Muscle layer of duodenum (tissue), 2 donors: ENCODE data around the gene CHAMP1.
"Not testable (repeated sequence)": the region's sequence is repeated elsewhere in the genome, so short reads cannot be mapped to it uniquely, and the experiment has no call there.

Experiments used
- H3K27ac ChIP-seq: one replicate; pipeline ENCODE4 v1.7.0; 2013; ENCODE audit warnings: mild to moderate bottlenecking, low read length
- H3K27me3 ChIP-seq: one replicate; pipeline ENCODE4 v1.7.0; 2013; ENCODE audit warnings: low read depth, mild to moderate bottlenecking, control low read depth, low read length
- H3K36me3 ChIP-seq, 2 donors: one replicate each; pipeline ENCODE4 v1.7.0; 2013; ENCODE audit warnings: low read length in 2 of 2, control low read depth in 1 of 2, mild to moderate bottlenecking in 1 of 2; ENCODE audit not compliant: insufficient read depth in 2 of 2, control insufficient read depth in 1 of 2
- H3K4me1 ChIP-seq, 2 donors: one replicate each; pipeline ENCODE4 v1.7.0; 2013; ENCODE audit warnings: low read length in 2 of 2, mild to moderate bottlenecking in 2 of 2, control low read depth in 1 of 2, moderate library complexity in 1 of 2; ENCODE audit not compliant: insufficient read depth in 2 of 2, control insufficient read depth in 1 of 2
- H3K4me3 ChIP-seq, 2 donors: one replicate each; pipeline ENCODE4 v1.7.0; 2013; ENCODE audit warnings: low read length in 2 of 2, low read depth in 1 of 2, mild to moderate bottlenecking in 1 of 2
- H3K9me3 ChIP-seq, 2 donors: one replicate each; pipeline ENCODE4 v1.7.0; 2013; ENCODE audit warnings: low read length in 2 of 2, control low read depth in 1 of 2, mild to moderate bottlenecking in 1 of 2; ENCODE audit not compliant: control insufficient read depth in 1 of 2
- donor health status: healthy.

The CHAMP1 gene

DNA sequence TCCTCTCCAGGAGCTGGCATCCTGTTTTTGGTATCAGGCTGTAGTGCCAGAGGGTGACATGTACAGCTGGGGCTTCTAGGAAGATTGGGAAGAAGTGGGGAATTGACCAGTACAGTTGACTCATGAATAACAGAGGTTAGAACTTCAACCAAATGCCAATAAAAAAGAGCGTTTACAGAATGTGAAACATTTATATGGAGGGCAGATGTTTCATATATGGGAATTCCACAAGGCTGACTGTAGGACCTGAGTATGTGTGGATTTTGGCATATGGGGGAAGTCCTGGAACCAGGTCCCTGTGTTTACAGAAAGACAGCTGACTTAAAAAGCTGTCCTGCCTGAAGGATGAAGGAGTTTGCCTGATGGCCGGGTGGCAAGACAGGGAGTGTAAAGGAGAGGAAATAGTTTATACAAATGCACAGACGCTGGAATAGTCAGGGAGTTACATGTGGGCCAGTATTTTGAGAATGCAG, 5.2 kb downstream of the CHAMP1 start:
- H3K4me3 ChIP-seq: no peak overlapping the region
- peaks cover 22 to 31% of the 10 kb centered on the region in 2 donors for H3K36me3 ChIP-seq
- no peaks in the 10 kb centered on the region for H3K27me3 ChIP-seq
- peaks cover 7 to 34% of the 10 kb centered on the region in 2 donors for H3K4me1 ChIP-seq
- no peaks in the 10 kb centered on the region for H3K9me3 ChIP-seq
- no peak overlapping the region for H3K27ac ChIP-seq

DNA sequence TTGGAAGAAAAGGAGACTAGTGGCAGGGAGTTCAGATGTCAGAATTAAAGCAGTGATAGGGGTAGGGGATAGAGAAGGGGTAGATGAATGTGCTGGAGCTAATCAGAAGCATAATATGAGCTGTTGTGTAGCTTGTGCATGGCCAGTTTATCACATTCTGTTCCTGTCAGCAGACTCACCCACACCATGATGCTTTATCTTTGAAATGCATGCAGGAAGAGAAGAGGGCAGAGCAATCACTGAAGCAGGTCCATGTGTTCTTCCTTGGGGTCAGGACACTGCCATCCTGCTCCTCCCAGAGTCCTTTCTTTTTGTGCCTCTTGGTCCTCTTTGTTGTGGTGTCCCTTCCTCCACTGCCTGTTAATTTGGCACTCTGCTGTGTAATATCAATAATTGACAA, 5.8 kb downstream of the CHAMP1 start:
- Histone ChIP-seq H3K4me1 (peaks cover 6 to 33% of the 10 kb centered on the region in 2 donors), H3K27me3 (no peaks in the 10 kb centered on the region), H3K36me3 (peaks cover 28 to 36% of the 10 kb centered on the region in 2 donors), H3K4me3 (no peak overlapping the region), H3K27ac (no peak overlapping the region), H3K9me3 (no peaks in the 10 kb centered on the region)

DNA sequence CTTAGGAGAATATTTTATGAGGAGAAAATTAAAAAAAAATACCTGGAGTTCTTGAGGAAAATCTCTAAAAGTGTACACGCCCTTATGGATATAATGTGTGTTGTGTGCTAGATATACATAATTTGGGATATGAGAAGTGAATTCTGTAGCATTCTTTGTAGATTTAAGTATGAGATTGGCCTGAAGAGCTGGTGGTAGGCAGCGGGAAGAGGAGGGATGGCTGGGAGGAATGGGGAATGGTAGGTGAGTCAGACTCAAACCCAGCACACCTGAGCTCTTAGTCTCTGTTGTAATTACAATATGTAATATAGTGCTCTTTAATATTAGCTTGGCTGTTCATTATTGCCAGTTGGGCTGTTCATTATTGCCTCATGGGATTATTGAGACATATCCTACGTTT, 7.0 kb downstream of the CHAMP1 start:
- no peaks in the 10 kb centered on the region for H3K9me3 ChIP-seq
- H3K4me1 ChIP-seq: peaks cover 0 to 23% of the 10 kb centered on the region in 2 donors
- no peak overlapping the region for H3K4me3 ChIP-seq
- H3K27me3 ChIP-seq: no peaks in the 10 kb centered on the region
- peaks cover 38 to 40% of the 10 kb centered on the region in 2 donors for H3K36me3 ChIP-seq
- no peak overlapping the region for H3K27ac ChIP-seq

DNA sequence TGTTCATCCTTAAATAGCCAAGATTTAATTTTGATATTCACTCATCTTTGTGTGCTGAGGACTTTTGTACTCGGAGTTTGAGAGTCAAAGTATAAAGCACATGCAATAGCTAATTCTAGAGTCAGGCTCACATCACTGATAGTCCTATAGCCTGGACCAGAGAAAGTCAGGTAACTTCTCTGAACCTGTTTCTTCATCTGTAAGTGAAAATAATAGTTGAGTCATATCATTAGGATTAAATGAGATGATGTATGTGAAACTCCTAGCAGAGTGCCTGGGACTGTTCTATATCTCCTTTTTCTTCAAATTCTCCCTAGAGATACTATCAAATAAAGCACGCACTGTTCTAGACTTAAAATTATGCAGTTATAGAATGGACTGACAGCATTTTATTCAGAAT, 9.0 kb downstream of the CHAMP1 start:
- H3K36me3 ChIP-seq: peaks cover 40 to 42% of the 10 kb centered on the region in 2 donors
- no peaks in the 10 kb centered on the region for H3K27me3 ChIP-seq
- no peak overlapping the region for H3K4me3 ChIP-seq
- no peaks in the 10 kb centered on the region for H3K9me3 ChIP-seq
- no peak overlapping the region for H3K27ac ChIP-seq
- peaks cover 0 to 20% of the 10 kb centered on the region in 2 donors for H3K4me1 ChIP-seq

DNA sequence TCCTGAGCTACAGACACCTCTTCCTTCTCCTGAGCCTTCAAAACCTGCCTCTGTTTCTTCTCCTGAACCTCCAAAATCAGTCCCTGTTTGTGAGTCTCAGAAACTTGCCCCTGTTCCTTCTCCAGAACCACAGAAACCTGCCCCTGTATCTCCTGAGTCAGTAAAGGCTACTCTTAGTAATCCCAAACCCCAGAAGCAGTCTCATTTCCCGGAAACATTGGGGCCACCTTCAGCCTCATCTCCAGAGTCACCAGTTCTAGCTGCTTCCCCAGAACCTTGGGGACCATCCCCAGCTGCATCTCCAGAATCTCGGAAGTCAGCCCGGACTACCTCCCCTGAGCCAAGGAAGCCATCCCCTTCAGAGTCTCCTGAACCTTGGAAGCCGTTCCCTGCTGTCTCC, 10.0 kb downstream of the CHAMP1 start:
- H3K36me3 ChIP-seq: peaks cover 40 to 45% of the 10 kb centered on the region in 2 donors

DNA sequence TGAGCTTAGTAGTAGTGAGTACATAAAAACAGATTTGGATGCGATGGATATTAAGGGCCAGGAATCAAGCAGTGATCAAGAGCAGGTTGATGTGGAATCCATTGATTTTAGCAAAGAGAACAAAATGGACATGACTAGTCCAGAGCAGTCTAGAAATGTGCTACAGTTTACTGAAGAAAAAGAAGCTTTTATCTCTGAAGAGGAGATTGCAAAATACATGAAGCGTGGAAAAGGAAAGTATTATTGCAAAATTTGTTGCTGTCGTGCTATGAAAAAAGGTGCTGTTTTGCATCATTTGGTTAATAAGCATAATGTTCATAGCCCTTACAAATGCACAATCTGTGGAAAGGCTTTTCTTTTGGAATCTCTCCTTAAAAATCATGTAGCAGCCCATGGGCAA, 11.4 kb downstream of the CHAMP1 start:
- Histone ChIP-seq H3K4me3 (no peak overlapping the region), H3K27ac (no peak overlapping the region), H3K4me1 (no peaks in the 10 kb centered on the region), H3K9me3 (no peaks in the 10 kb centered on the region), H3K36me3 (peaks cover 40 to 45% of the 10 kb centered on the region in 2 donors), H3K27me3 (no peaks in the 10 kb centered on the region)

More for the DNA sequence above, 10.0 kb downstream of the CHAMP1 start:
- Histone ChIP-seq H3K27ac (no peak overlapping the region), H3K4me3 (no peak overlapping the region), H3K4me1 (peaks cover 0 to 10% of the 10 kb centered on the region in 2 donors), H3K27me3 (no peaks in the 10 kb centered on the region), H3K9me3 (no peaks in the 10 kb centered on the region)

DNA sequence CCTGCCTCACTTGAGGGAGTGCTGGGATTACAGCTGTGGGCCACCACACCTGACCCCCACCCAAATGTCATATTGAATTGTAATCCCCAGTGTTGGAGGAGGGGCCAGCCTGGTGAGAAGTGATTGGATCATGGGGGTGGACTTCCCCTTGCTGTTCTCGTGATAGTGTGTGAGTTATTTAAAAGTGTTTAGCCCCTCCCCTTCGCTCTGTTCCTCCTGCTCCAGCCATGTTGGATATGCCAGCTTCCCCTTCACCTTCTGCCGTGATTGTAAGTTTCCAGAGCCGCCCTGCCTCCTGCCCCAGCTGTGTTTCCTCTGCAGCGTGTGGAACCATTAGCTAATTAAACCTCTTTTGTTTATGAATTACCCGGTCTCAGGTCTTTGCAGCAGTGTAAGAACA, 13.7 kb downstream of the CHAMP1 start:
- Histone ChIP-seq H3K36me3 (peaks cover 23 to 37% of the 10 kb centered on the region in 2 donors), H3K4me3 (no peak overlapping the region), H3K9me3 (no peaks in the 10 kb centered on the region), H3K27ac (peak overlapping the region; percentile 23), H3K4me1 (no peaks in the 10 kb centered on the region), H3K27me3 (no peaks in the 10 kb centered on the region)

DNA sequence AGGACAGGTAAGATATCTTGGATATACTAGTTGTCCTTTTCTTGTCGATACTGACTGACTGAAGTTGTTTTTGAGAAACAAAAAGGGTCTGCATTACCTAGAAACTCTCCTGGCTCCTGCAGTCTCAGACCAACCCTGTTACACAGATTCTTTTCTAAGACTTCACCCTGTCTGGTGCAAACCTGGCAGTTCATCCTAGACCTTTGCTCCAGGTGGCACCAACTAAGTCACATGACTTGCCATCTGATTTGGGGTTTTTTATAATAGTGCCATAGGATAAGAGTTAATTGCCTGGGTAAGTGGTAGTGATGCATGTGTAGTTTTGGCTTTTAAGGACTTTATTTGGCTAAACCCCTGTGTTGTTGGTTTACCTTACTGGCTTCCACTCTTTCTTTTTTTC, 14.3 kb downstream of the CHAMP1 start:
- Histone ChIP-seq H3K9me3 (no peaks in the 10 kb centered on the region), H3K27me3 (no peaks in the 10 kb centered on the region), H3K36me3 (peaks cover 18 to 32% of the 10 kb centered on the region in 2 donors), H3K4me3 (no peak overlapping the region), H3K27ac (peak overlapping the region; percentile 23), H3K4me1 (no peaks in the 10 kb centered on the region)

DNA sequence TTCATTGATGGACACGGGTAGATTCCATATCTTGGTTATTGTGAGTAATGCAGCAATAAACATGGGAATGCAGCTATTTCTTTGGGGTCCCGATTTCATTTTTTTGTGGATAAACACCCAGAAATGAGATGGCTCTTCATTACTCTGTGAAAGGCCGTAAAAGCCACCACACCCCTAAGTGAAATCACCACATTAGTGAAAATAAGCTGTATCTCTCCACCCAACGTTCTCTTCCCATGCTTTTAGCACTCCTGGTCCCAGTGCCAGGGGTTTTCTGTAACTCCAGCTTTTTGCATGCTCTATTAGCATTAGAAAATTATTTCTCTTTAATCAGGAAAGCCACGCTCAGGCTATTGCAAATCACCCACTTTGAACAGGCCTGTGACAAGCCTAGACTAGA, 15.8 kb downstream of the CHAMP1 start:
- no peak overlapping the region for H3K27ac ChIP-seq
- no peaks in the 10 kb centered on the region for H3K9me3 ChIP-seq
- no peaks in the 10 kb centered on the region for H3K27me3 ChIP-seq
- H3K4me1 ChIP-seq: no peaks in the 10 kb centered on the region
- peaks cover 4 to 17% of the 10 kb centered on the region in 2 donors for H3K36me3 ChIP-seq
- H3K4me3 ChIP-seq: no peak overlapping the region

DNA sequence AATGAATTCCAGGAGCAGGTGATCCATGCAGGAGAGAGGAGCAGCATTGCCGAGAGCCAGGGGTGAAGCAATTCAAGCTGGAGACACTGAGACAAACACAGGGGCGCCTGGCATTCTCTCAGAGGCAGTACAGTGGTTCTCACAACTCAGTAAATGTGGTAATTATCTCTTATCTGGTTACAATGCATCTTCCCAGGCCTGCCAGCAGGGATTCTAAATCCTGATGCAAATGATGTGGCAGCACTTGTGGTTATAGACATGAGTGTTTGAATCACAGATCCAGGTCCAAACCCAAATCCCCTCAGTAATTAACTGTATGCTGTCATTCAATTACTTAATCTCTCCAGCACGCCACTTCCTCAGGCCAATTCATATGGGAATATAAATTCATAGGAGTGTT, 19.6 kb downstream of the CHAMP1 start:
- H3K27ac ChIP-seq, H3K27me3 ChIP-seq, H3K4me3 ChIP-seq, H3K9me3 ChIP-seq, H3K36me3 ChIP-seq, H3K4me1 ChIP-seq: not testable (repeated sequence)

DNA sequence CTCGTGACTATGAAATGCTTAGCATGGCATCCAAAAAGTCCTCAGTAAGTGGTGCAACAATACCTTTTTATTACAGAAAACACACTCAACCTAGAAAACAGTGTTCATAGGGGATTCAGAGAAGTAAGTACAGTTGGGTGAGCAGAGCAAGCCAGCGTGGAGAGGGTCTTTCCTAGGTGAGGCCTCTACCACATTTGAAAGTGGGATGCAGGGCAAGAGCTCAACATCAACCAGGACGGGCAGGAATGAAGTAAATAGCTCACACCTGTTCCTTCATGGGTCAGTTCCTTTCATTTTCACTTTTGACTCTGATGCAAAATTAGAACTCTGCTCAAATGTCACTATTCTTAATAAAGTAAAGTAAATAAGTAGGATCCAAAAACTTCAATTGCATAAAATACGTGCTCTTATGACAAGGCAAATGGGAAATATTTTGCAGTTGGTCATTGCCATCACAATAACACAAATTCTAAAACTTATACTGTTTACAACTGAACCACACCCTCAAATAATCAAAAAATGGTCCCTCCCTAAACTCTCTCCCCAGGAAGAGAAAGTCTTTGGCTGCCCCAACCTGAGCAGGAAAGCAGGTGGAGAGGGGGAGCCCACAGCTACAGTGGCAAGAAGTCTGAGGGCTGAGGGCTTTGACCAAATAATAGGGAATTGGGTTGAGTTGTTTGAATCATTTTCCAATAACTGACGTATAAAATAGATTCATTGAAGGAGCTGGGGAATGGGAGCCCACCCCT, 20.2 kb downstream of the CHAMP1 start:
- Histone ChIP-seq H3K9me3 (no peaks in the 10 kb centered on the region), H3K27me3 (no peaks in the 10 kb centered on the region), H3K27ac (no peak overlapping the region), H3K4me3 (no peak overlapping the region), H3K4me1 (no peaks in the 10 kb centered on the region), H3K36me3 (no peaks in the 10 kb centered on the region)

DNA sequence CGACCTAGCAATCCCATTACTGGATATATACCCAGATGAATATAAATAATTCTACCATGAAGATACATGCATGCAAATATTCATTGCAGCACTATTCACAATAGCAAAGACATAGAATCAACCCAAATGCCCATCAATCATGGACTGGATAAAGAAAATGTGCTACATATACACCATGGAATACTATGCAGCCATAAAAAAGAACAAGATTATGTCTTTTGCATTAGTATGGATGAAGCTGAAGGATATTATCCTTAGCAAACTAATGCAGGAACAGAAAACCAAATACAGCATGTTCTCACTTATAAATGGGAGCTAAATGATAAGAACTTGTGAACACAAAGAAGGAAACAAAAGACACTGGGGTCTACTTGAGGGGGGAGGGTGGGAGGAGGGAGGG, 22.2 kb downstream of the CHAMP1 start:
- H3K4me3 ChIP-seq, H3K27me3 ChIP-seq: not testable (repeated sequence)

More for the DNA sequence above, 22.2 kb downstream of the CHAMP1 start:
- not testable (repeated sequence) for H3K4me1 ChIP-seq, H3K36me3 ChIP-seq, H3K9me3 ChIP-seq, H3K27ac ChIP-seq
